Body of pancreas (tissue), 4 donors: ENCODE measurements around the gene SUGCT.

ENCODE experiments used
- CTCF ChIP-seq, 7 experiments: fragments of 450-650 bp in 4 of 7; fragments of 200-600 bp in 3 of 7; sonication (generic) in 3 of 7; IDR thresholded peaks; one replicate each; pipeline ENCODE4 v1.5.1; 2016 to 2019; ENCODE audit warnings: antibody characterized with exemption in 7 of 7
- POLR2A ChIP-seq, 3 donors: fragments of 450-650 bp; IDR thresholded peaks; one replicate each; pipeline ENCODE4 v1.6.1; 2016; ENCODE audit warnings: antibody characterized with exemption in 3 of 3, mild to moderate bottlenecking in 2 of 3

GRCh38 chr7:40709062-40709964 lies 574.5 kb downstream of the SUGCT start:
- TF ChIP-seq POLR2A (IDR thresholded peaks at IDR 0.05) (no peak), CTCF (IDR thresholded peaks at IDR 0.05) (no peak)
